GM19035 (cell line): ENCODE data around the gene MNS1.
A peak's percentile ranks its signal among the peaks of the same experiment; 100 is the strongest.
"Not testable (repeated sequence)": the region's sequence is repeated elsewhere in the genome, so short reads cannot be mapped to it uniquely, and the experiment has no call there.

Source experiments
- ATAC-seq: cut with Tn5 transposase; IDR thresholded peaks from one replicate; pipeline ENCODE4 v1.9.1; 2021; ENCODE audit not compliant: unreplicated experiment

The MNS1 gene

DNA sequence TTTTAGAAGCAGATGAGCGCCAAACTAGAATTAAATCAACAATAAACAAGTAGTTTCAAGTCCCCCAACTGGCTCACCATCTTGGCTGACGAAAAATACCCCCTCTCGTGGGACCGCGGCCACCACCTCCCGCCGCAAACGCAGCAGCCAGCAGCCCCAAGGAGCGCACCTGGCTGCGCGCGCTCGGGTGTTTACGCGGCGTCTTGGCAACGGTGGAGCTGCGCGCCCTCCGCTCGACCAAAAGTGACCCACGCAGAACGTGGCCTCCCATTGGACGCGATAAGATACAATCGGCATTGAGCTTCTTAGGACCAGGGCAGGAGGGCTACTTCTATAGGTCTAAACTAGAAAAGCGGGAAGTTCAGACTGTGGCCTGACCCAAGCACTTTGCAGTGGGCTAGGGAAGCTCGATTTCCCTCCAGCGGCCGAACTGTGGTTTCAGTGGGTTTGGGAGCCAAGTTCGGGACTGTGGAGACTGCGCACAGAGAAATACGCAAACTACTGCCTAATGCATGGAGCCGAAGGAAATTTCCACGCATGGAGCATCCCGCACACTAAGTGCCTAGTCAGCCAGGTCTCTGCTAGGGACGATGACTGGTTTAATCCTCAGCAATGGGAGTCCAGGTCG lies at the start of gene MNS1:
MNS1 (minus strand) TSS at position 245 of the 628 bp plus-strand sequence; CDS start at position 80, 165 bp downstream.
- peak; percentile 100 for ATAC-seq

GRCh38 chr15:56496635-56497034 lies 31.7 kb upstream of the MNS1 start:
- peak; percentile 91 for ATAC-seq

DNA sequence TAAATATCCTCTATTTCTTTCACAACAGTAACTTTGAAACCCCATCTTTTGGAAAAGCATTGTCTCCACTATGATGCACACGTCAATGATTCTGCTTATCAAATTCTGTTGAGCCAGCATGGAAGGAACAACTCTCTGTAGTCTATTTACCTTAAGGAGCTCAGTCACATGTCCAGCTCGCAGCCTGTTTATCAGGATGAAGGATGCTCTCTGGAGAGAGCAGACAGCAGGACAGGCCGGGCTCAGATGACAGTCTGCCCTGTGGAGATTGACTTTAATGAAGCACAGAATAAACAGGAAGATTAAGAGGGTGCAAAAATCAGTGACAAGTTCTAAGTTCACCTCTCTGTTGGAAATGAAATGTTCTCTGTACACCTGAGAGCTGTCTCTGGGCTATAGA lies 30.6 kb upstream of the MNS1 start:
- ATAC-seq = no peak

DNA sequence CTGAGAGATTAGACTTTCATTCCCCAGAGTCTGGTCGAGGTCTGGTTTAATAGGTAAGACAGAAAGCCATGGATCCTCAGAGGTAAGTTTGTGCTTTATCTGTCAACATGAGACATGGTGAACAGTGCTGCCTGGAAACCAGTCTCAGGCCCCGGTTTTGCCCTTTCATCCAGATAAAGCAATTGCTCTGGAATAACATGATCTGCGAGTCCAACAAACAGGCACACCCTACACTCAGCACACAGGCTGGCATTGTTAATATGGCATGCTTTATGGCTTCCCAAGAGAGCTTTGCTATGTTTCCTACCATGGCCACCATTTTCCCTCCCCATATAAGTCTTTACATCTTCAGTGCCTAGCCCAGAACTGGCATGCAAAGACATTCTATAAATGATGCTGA lies 30.1 kb upstream of the MNS1 start:
- no peak for ATAC-seq

DNA sequence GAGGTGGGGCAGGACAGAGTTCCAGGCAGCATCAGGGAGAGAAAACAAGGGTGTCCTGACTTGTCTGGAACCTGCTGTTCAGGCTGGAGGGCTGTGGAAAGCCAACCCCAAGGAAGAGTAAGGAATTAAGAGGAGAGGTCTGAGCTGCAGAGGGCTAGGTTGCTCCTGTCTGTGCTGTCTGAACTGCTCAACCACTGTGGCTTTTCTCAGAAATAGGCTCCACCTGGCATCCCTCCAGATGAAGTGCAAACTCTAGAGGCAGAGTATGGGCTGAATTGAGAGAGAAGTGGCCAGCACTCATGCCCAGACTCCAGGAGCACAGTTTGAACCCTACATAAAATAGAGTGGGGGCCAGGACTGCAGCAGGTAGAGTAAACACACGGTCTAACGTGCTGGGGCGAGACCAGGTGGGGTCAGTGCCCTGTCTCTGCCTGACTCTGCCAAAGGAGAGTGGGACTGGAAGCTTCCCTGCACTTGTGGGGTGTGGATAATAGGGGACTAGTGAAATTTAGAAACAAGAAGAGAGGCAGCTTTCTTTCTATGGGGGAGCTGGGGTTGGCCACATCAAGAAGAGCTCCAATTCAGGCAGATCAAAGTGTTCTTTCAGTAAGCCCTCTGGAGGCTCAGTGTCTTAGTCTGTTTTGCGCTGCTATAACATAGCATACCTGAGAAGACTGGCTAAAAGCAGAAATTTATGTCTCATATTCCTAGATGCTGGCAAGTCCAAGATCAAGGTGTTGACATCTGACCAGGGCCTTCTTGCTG lies 28.0 kb upstream of the MNS1 start:
- no peak for ATAC-seq

- ATAC-seq = no peak
Measured at GRCh38 chr15:56492236-56492635, 27.3 kb upstream of the MNS1 start.

- ATAC-seq = no peak
Measured at GRCh38 chr15:56491110-56491722, 26.3 kb upstream of the MNS1 start.

- ATAC-seq = no peak
Measured at GRCh38 chr15:56490461-56490860, 25.5 kb upstream of the MNS1 start.

GRCh38 chr15:56486206-56486605 lies 21.3 kb upstream of the MNS1 start:
- not testable (repeated sequence) for ATAC-seq

DNA sequence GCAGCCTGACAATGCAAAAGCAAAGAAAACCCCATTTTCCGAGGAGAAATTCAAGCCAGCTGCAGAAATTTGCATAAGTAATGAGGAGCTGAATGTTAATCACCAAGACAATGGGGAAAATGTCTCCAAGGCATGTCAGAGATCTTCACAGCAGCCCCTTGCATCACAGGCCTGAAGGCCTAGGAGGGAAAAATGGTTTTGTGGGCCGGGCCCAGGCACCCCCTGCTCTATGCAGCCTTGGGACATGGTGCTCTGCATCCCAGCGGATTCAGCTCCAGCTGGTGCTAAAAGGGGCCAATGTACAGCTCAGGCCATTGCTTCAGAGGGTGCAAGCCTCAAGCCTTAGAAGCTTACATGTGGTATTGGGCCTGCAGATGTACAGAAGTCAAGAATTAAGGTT lies 20.5 kb upstream of the MNS1 start:
- ATAC-seq = not testable (repeated sequence)

- no peak for ATAC-seq
Measured at GRCh38 chr15:56484287-56484686, 19.4 kb upstream of the MNS1 start.

- no peak for ATAC-seq
Measured at GRCh38 chr15:56475351-56475750, 10.4 kb upstream of the MNS1 start.

DNA sequence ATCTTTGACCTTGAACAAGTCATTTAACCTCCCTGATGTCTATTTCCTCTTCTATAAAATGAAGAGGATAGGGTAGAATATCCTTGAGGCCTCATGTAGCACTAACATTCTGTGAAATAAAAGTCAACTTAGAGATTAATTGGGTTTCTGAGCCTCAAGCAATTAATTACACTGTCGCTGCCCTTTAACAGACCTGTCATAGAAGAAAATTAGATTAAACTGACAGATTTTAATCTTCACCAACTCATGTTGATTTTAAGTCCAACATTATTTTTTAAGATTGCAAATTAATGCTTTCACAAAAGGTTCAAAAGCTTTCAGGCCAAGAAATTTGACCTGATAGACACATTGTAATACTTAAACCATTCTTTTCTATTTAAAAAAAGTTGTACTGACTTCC lies 8.1 kb upstream of the MNS1 start:
- no peak for ATAC-seq

DNA sequence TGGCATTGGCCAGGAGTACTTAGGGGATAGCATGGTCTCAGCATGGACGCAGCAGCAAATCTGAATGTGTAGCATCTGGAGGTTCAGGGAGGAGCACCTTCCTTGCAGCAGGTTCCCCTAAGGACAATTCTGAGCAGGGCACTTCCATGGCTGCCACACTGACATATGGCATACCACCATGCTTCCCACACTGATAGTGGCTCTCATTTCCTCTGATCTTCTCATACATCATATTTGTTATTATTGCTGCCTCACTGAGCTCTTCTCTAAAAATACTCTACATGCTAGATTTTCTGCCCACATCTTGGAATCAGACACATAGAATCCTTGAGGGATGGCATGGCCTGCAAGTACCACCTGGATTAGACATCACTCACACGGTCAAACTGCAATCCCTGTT lies 7.3 kb upstream of the MNS1 start:
- no peak for ATAC-seq

- ATAC-seq = no peak
Measured at GRCh38 chr15:56471440-56472069, 6.6 kb upstream of the MNS1 start.

- no peak for ATAC-seq
Measured at GRCh38 chr15:56469483-56469882, 4.5 kb upstream of the MNS1 start.

DNA sequence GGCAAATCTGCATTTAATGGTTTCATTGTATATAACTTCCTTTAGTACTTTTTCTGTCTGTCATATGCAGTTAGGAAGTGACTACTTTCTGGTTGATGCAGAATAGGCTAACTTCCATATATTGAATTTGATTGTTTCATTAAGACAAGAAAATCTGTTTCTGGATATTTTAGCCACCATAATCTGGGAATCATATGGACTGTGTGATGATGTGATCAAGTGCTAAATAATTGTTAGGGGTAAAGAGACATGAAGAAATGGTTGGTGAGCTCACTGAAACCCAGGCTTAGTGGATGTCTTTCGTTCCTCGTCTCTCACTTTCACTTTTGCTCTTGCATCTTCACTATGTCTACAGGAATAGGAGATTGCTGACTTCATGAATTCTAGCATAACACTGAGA lies 3.5 kb upstream of the MNS1 start:
- no peak for ATAC-seq

DNA sequence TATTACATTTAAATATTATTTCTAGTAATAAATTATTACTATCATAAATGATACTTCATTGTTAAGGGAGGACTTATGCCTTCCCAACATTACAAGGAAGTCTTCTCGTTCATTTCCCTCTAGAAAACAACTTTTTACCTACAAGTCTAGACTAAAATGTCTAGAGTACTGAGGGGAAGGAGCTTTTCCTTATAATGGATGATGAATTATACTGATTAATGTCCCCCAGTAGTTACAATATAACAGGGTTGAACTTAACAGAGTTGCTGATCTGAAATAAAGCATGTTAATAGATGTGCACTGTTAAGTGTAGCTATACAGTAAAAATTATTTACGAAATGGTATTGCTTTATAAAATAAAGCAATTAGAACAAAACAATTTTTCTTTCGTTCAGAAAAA lies 2.7 kb upstream of the MNS1 start:
- ATAC-seq = no peak

DNA sequence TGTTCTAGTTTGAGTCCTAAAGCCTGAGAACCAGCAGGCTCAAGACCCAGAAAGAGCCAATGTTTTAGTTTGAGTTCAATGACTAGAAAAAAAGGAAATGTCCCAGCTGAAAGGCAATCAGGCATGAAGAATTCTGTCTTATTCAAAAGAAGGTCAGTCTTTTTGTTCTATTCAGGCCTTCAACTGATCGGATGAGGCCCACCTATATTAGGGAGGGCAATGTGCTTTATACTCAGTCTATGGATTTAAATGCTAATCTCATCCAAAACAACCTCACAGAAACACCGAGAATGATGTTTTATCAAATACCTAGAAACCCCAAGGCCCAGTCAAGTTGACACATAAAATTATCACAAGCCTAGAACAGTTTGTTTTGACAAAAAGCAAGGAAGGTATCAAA lies 4.0 kb downstream of the MNS1 start:
- ATAC-seq = no peak

DNA sequence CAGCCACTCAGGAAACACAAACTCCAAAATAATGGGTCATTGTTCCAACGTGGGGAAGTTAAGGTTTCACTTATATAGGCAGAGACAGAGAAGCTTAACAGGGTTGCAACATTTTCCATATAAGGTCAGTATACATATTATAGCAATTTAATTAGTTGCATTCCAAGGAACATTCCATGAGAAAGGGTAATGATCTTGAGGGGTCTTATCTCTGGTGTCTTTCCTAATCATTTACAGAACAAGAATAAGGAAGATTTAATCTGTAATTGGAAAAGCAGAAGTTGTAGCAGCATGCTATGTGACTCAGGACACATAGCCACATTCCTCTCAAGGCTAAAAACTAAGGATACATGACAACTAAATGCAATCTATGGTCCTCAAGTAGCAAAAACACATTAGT lies 4.9 kb downstream of the MNS1 start:
- no peak for ATAC-seq

DNA sequence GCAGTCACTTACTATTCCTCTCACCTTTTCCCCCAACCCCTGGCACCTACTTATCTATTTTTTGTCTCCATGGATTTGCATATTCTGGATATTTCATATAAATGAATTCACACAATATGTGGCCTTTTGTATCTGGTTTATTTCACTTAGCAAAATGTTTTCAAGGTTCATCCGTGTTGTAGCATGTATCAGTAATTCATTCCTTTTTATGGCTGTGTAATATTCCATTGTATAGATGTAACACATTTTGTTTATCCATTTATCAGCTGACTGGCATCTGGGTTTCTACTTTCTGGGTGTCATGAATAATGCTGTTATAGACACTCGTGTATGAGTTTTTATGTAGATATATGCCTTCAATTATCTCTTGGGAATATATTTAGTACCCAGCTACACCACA lies 5.8 kb downstream of the MNS1 start:
- ATAC-seq = no peak

DNA sequence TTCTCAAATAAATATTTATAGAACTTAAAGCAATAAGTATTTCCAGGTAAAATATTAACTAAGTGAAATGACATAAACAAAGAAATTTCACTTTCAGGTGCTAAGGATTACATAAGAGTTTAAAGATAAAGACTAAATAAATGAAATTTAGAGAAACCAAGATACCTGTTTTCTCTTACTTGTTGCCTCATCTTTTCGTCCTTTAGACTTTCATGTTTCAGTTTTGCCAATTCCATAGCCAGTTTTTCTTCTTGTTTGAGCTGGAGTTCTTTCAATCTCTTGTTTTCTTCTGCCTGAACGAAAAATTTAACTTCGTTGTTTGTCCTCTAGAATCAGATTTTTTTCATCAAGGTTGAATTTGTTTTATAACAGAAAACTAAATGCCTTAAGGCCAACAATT lies 8.7 kb downstream of the MNS1 start:
- no peak for ATAC-seq
